ENCODE results near the gene YBX2.

Gene YBX2

DNA sequence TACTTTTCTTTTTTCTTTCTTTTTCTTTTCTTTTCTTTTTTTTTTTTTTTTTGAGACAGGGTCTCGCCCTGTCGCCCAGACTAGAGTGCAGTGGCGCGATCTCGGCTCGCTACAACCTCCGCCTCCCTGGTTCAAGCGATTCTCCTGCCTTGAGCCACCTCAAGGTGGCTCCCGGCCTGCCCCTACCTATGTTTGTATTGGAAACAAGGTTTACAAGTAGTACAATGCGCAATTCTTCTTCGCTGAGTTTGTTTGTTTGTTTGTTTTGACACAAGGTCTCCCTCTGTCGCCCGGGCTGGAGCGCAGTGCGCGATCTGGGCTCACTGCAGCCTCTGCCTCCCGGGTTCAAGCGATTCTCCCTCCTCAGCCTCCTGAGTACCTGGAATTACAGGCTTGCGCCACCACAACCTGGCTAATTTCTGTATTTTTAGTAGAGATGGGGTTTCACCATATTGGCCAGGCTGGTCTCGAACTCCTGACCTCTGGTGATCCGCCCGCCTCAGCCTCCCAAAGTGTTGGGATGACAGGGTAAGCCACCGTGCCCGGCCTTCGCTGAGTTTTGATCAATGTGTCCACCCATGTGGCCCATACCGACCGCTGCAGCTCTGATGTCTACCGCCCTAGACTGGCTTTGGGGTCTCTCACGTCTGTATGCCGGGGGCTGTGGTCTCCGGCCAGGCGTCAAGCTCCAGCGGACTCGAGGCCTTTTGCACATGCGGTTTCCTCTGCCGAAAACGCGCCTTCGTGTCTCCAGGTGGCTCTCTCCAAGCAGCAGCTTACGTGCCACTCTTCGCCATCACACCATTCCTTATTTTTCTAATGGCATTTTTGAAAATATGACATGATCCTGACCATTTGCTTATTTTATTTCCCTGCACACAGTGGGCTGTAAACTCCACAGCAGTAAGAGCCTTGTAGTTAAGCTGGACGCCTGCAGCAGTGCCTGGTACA is 1.1 kb upstream of the YBX2 start:
- no peak for DNase-seq

DNA sequence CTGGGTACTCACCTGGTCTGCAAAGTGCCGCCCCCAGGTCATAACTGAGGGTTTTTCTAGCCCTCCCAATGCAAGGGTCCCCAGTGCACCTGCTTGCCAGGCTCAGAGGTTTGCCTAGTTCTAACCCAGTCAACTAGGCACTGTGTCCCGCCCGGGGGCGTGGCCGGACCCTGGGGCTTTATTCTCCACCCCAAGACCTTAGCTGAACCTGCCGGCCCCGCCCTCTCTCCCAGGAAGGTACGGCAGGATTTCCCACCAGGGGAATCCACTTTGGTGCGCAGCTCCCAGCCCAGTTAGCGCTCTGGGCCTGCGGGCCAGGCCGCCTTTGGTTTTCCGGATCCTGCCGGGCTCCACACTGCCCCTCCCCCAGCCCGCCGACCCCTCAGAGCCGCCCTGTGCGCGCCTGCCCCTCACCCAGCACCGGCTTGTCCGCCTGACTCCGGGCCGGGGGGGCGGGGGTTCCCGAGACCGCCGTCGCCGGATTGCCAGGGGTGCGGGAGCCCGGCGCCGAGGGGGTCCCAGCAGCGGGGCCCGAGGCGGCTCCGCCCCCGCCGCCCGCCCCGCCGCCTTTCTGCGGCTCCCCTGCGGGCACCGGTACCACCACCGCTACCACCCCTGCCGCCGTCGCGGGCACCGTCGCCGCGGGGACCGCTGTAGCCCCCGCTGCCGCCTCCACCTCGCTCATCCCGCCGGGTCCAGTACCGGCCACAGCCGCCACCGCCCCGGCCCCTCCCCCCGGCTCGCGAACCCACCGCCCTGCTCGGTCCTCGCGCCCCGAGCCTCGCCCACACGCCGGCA is 424 bp downstream of the YBX2 start:
- DNase-seq, result peak in 1 of 2 donors; percentile 30

DNA sequence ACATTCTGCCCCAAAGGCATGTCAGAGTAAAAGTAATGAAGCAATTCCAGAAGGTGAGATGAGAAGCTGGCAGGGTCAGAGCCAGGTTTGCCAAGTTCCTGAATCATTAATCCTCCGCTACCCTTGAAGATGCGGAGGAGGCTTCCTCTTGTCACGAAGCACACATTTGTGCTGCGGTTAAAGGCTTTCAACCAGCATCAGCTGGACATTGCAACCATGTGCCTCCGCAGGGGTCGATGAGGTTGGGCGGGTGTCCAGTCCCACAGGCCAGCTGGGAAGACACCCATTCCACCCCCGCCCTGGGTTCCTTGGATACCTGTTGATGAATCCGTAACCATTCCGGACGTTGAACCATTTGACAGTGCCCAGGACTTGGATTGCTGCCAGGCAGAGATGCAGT is 1.3 kb downstream of the YBX2 start:
- no peak for DNase-seq

- DNase-seq, result no peak
Observed at GRCh38 chr17:7292729-7293128, 1.7 kb downstream of the YBX2 start.

DNA sequence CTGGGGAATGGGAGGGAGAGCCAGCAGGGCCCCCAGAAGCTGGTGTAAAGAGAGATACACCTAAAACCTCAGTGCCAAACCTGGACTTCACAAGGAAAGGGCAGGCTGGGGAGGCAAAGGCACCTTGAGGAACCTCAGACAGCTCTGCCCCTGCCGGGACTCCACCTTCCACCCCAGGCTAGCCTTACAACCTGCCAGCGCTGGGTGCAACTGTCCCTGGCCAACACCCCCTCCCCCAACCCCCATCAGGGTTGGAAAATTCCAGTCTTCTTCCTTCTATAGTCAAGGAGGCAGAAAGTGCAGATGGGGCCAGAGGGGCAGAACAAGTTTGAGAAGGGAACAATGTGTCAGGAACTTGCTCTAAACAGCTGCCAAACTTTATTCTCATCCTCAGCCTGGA is 2.2 kb downstream of the YBX2 start:
- DNase-seq, result no peak

GRCh38 chr17:7290685-7291084 is 3.8 kb downstream of the YBX2 start:
- DNase-seq, result no peak

DNA sequence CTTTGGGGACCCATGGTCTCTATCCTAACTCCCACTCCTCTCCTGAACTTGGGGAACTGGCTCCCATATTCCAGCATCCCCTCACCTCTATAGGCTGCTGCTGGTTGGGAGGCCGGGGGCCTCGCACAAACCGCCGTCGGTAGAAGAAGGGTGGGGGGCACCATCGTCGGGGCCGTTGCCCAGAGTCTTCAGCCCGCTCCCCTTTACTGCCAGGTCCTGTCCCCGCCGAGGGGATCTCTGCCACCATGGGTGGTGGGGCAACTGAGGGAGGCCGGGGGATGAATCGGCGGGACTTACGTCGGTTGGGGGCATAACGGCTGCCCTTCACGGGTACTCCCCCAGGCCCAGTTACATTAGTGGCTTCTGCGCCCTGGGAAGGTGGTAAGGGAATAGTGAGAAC is 4.3 kb downstream of the YBX2 start:
- DNase-seq, result no peak

DNA sequence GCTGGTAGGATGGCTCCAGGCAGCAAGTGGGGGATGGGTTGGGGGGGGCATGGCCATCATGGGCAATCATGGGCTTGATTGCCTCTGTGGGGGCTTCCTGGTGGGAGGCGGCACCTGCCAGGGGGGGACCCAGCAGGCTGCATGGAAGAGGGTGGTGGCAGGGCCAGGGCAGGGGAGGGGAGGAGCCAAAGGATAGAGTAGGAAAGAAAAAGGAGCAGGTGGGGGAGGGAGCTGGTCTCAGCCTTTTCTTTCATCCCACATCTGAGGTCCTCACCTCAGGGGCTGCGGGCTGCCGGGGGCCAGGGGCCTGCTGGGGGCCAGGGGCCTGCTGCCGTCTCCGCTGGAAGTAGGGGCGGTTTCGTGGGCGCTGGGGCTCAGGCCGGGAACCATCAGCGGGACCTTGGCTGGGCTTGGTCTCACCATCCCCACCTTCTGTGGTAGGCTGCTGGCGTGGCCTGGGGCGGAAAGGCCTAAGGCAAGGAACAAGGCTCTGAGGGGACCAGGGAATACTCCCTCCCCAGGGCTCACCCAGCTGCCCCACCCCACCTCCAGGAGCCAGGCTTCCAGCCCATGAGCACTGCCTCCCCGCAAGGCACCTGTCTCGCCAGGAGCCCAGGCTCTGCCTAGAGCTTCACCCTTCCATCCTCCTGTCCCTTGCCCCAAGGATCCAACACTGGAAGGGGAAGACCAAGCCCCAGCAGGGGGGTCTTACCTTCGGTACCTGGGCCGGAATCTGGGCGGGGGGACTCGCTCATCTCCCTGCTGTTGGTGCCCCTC is 5.0 kb downstream of the YBX2 start:
- DNase-seq, result no peak

- DNase-seq, result no peak
Observed at GRCh38 chr17:7285679-7286078, 8.8 kb downstream of the YBX2 start.

- no peak for DNase-seq
Observed at GRCh38 chr17:7284911-7285310, 9.5 kb downstream of the YBX2 start.

DNA sequence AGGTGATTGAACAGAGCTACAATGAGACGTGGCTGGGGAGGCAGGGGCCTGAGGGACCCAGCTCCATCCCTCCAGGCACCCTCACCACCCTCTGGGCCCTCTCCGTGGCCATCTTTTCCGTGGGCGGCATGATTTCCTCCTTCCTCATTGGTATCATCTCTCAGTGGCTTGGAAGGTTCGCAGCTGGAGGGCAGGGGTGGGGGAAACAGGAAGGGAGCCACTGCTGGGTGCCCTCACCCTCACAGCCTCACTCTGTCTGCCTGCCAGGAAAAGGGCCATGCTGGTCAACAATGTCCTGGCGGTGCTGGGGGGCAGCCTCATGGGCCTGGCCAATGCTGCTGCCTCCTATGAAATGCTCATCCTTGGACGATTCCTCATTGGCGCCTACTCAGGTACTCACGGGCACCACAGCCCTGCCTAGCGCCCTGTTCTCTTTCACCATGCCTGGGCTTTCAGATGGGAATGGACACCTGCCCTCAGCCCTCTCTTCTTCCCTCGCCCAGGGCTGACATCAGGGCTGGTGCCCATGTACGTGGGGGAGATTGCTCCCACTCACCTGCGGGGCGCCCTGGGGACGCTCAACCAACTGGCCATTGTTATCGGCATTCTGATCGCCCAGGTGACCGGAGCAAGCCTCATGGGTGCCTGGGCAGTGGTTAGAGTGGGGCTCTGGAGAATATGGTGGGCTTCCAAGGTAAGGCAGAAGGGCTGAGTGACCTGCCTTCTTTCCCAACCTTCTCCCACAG is 10.8 kb downstream of the YBX2 start:
- DNase-seq, result no peak

DNA sequence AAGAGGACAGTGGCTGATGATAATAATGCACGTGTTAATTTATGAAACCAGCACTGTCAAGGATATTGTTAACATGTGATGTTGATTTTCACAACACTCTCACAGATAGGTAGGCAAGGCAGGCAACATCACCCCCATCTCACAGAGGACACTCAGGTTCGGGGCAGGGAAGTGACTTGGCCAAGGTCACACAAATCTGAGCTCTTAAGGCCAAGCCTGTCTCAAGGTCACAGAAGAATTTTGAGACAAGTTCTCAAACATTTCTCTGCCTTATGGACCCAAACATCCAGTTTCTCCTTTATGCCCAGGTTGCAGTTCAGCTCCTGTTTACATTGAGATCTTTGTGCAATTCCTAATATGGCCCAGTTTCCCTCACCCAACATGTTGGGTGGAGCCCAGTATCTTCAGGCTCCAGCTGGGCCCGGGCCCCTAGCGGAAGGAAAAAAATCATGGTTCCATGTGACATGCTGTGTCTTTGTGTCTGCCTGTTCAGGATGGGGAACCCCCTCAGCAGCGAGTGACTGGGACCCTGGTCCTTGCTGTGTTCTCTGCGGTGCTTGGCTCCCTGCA is 11.6 kb downstream of the YBX2 start:
- no peak for DNase-seq

DNA sequence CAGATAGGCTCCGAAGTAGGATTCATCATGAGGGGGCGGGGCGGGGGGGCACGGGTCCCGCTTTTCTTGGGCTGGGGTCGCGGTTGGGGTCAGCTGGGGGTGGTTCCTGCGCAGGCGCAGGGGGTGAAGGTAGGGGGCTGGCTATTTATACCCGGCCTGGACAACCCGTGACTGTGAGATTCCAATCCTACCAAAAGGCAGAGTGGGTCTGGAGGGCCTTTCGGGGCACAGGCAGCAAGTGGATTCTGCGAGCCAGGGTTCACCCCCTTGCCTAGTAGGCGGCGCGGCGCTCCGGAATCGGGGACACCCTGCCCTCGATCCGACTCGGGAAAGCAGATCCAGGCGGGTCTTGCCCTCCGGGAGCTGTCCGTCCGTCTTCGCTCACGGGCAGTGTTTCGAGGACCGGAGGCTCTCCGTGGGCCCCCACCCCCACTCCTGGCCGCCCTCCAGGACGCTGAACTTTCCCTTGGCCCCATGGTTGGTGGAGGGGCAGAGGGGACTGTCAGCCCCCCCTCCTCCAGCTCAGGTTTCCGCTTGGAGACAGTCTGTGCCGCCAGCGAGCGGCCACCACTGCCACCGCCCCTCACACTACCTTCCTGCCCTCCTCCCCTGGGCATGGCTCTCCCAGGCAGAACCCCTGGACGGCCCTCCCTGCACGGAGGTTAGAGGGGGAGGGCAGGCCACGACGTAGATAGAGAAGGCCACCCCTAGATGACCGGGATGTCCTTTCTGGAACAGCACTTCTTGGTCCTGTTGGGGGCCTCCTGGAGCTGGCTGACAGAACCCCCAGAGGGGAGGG is 12.3 kb downstream of the YBX2 start:
- DNase-seq, result no peak

DNA sequence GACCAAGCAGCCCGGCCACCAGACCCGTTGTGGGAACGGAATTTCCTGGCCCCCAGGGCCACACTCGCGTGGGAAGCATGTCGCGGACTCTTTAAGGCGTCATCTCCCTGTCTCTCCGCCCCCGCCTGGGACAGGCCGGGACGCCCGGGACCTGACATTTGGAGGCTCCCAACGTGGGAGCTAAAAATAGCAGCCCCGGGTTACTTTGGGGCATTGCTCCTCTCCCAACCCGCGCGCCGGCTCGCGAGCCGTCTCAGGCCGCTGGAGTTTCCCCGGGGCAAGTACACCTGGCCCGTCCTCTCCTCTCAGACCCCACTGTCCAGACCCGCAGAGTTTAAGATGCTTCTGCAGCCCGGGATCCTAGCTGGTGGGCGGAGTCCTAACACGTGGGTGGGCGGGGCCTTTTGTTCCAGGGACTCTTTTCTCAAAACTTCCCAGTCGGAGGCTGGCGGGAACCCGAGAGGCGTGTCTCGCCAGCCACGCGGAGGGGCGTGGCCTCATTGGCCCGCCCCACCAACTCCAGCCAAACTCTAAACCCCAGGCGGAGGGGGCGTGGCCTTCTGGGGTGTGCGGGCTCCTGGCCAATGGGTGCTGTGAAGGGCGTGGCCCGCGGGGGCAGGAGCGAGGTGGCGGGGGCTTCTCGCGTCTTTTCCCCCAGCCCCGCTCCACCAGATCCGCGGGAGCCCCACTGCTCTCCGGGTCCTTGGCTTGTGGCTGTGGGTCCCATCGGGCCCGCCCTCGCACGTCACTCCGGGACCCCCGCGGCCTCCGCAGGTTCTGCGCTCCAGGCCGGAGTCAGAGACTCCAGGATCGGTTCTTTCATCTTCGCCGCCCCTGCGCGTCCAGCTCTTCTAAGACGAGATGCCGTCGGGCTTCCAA is 13.1 kb downstream of the YBX2 start, which contains the start of gene SLC2A4:
TSS of gene SLC2A4 (plus strand) at position 645 of the 879 bp plus-strand sequence. CDS start at position 862, 217 bp downstream.
- peak; percentile 88 to 90 for DNase-seq

- peak; percentile 79 to 90 for DNase-seq
Observed at GRCh38 chr17:7280519-7281073, 13.8 kb downstream of the YBX2 start.

DNA sequence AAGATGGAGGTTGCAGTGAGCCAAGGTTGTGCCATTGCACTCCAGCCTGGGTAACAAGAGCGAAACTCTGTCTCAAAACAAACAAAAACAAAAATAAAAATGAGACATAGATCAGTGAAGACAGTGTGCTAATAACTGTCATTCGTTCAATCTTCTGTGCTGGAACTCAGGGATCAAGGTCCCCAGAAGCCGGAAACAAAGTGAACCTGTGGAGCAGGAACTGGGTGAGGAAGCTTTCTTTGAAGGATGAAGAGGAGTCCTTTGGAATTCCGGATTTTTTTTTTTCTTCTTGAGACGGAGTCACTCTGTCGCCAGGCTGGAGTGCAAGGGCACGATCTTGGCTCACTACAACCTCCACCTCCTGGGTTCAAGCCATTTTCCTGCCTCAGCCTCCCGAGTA is 15.0 kb downstream of the YBX2 start:
- DNase-seq, result no peak

DNA sequence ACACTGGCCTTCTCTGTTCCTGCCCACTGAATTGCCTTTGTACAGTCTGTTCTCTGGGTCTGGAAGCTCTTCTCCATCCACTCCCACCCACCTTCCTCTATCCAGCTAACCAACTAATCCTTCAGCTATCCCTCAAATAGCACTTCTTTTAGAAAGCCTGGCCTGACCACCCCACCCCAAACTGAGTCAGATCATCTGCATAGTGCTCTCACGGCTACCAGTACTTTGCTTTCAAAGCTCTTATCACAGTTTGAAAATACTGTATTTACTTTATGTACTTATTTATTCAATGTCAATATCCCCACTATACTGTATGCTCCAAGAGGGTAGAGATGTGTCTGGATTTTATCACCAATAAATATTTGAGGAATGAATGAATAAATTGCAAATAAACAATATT is 27.7 kb downstream of the YBX2 start:
- DNase-seq, result no peak

DNA sequence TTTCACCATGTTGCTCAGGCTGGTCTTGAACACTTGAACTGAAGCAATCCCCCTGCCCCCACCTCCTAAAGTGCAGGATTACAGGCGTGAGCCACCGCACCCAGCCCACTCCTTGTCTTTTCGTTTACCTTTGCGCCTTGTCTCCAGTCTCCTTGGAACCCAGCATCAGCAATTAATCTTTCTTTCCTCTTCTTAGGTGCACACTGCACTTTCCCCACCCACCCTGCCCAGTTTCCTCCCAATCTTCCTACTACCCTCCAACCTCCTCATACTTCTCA is 30.7 kb downstream of the YBX2 start:
- no peak for DNase-seq

DNA sequence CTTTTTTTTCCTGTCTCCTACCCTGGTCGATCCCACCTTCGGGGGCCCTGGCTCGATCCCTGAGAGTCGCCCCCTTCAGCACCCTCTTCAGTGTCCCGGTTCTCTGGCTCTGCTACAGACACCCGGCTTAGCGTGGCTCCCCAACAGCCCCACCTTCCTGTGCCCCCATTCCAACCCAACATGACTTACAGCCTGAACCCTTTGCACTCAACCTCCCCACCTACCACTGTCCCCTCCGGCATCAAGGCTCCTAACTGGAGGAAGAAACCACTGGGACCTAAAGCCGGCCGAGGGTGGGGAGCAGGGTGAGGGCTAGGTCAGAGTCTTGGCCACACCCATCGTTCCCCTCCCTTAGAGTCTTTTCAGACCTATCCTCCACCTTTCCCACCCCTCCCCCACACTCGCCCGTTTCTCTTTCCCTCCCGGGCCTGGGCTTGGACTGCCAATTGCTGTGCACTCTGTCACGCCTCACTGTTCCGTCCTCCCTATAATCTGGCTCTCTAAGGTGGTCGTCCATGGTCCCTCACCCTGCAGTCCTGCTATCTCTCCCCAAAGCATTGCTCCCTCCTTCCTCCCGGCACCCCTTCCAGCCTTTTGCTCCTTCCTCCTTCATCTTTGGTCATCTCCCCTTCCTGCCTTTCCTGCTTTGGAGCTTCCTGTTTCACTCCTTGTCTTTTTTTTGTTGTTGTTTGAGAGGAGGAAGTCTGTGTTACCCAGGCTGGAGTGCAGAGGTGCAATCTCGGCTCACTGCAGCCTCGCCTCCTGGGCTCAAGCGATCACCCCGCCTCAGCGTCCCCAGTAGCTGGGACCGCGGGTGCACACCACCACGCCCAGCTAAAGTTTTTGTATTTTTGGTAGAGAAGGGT is 31.3 kb downstream of the YBX2 start:
- no peak for DNase-seq
